A549 treated with CORT108297 at 1 μM for 4 hours (cell line): ENCODE data around the gene CYB5B. TPM values are rescaled to one million over a fixed set of nuclear protein-coding genes. Genes with fewer than 3 reads are reported as not detected.

Source experiments
- total RNA-seq: library from RNA; stranded (reverse); fragments of 200-300 nt; extraction: Qiagen RNA extraction; gene quantifications from 5 replicates; pipeline ENCODE4 v1.2.3, GENCODE V29; 2022

CYB5B gene
- 192 to 213 TPM (median 206 TPM) in 5 replicates for total RNA-seq

GRCh38 chr16:69424053-69424934 is at the start of gene CYB5B:
Gene CYB5B (plus strand): TSS chr16:69424619. CDS start chr16:69424684, 65 bp downstream.

Other genes with a start within 250 kb of the CYB5B start
- gene SNTB2, start 237.5 kb upstream of the CYB5B start, total RNA-seq: 6.0 to 9.6 TPM (median 7.3 TPM) in 5 replicates
- 30.0 to 33.6 TPM (median 31.6 TPM) in 5 replicates for gene VPS4A, start 113.3 kb upstream of the CYB5B start, total RNA-seq
- gene PDF, start 94.0 kb upstream of the CYB5B start, total RNA-seq: 20.4 to 44.6 TPM (median 42.9 TPM) in 5 replicates
- 20.4 to 28.3 TPM (median 26.6 TPM) in 5 replicates for gene COG8, start 85.1 kb upstream of the CYB5B start, total RNA-seq
- gene NIP7, start 84.8 kb upstream of the CYB5B start, total RNA-seq: 52.7 to 72.3 TPM (median 55.2 TPM) in 5 replicates
- gene TMED6, start 72.8 kb upstream of the CYB5B start, total RNA-seq: 0.11 TPM in 1 of 5 replicates, not detected in the others
- 19.4 to 24.6 TPM (median 22.2 TPM) in 5 replicates for gene TERF2, start 38.6 kb upstream of the CYB5B start, total RNA-seq
- 4.3 to 8.2 TPM (median 6.3 TPM) in 5 replicates for gene NFAT5, start 141.3 kb downstream of the CYB5B start, total RNA-seq